ENCODE measurements around the gene GNB1.
"Not testable (repeated sequence)": the region's sequence is repeated elsewhere in the genome, so short reads cannot be mapped to it uniquely, and the experiment has no call there.

The GNB1 gene

GRCh38 chr1:1889847-1890505, 911 bp downstream of the GNB1 start:
- peak in 1 of 2 experiments; percentile 12 for DNase-seq

- DNase-seq, result no peak
Observed at GRCh38 chr1:1889090-1889750, 1.7 kb downstream of the GNB1 start.

- not testable (repeated sequence) for DNase-seq
Observed at GRCh38 chr1:1883890-1884289, 7.0 kb downstream of the GNB1 start.

GRCh38 chr1:1883092-1883873, 7.6 kb downstream of the GNB1 start:
- DNase-seq, result no peak

DNA sequence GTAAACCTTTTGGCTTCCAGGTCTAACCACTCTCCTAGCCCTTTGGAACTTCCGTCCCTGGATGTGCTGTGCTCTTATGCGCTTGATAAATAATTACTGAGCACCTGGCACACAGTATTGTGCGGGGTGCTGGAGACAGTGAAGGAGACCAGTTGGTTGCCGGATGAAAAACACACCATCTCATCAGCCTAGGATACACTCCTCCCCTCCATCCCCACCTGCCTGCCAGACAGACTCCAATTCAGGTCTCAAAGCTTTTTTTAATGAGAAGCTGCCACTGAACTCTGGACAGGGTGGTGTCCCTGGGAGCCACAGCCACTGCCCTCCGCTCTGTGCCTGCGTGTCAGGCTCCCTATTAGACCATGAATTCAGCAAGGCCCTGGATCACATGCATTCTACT, 9.2 kb downstream of the GNB1 start:
- DNase-seq, result no peak

- no peak for DNase-seq
Observed at GRCh38 chr1:1880617-1881312, 10.1 kb downstream of the GNB1 start.

DNA sequence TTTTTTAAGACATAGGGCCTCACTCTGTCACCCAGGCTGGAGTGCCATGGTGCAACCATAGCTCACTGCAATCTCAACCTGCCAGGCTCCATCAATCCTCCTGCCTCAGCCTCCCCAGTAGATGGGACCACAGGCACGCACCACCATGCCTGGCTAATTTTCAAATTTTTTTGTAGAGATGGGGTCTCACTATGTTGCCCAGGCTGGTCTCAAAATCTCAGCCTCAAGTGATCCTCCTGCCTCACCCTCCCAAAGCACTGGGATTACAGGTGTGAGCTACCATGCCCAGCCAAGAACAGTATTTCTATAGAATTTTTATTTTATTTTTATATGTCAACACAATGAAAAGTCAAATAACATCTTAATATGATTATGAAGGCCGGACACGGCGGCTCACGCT, 10.9 kb downstream of the GNB1 start:
- DNase-seq, result no peak

DNA sequence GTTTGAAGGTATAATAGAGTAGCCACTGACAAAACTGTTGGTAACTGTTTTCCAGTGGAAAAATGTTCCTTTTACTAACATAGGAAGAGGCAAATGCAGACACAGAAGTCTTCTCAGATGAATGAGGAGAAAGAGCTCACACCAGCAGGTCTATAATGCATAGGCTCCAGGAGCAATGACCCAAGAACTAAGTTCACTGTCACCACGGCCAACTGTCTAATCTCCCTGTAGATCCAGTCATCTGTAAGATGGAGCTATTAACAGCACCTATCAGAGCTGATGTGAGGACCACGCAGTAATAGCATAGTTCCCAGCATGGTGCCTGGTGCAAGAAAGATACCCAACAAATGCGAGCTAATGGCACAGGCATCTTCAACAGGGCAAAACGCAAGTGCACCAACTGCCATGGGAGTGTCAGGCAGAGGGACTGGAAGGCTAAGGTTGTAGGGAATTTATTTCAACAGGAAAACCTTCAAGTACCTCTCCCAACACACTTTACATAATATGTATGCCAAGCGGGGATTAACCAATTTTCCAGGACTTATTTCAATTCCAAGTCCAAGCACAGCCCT, 12.9 kb downstream of the GNB1 start:
- DNase-seq, result no peak

DNA sequence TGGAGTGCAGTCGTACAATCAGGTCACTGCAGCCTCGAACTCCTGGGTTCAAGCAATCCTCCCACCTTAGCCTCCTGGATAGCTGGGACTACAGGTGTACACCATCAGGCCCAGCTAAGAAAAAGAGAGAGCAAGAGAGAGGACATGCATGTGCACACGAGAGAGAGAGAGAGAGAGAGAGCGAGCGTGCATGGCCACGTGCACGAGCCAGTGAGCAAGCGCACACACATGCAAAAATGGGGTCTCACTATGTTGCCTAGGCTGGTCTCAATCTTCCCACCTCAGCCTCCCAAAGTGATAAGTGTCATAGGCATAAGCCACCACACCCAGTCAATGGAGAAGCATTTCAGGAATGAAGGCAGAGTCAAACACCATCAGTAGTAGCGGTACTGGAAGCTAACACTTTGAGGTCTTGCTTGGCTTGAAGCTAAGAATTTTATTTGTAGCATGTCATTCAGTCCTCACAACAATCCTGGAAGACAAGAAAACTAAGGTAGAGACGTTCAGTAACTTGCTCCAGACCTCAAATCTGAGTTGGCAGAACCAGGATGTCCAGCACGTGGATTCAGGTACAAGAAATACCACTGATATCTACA, 14.5 kb downstream of the GNB1 start:
- no peak for DNase-seq

GRCh38 chr1:1875932-1876331, 15.0 kb downstream of the GNB1 start:
- DNase-seq, result no peak

DNA sequence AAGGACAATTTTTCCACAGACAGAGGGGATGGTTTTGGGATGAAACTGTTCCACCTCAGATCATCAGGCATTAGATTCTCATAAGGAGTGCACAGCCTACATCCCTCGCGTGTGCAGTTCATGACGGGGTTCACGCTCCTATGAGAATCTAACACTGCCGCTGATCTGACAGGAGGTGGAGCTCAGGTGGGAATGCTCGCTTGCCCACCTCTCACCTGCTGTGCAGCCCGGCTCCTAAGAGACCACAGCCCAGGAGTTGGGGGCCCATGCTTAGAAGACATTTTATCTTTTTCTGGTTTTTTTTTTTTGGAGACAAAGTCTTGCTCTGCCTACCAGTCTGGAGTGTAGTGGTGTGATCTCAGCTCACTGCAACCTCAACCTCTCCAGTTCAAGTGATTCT, 16.0 kb downstream of the GNB1 start:
- DNase-seq, result no peak

DNA sequence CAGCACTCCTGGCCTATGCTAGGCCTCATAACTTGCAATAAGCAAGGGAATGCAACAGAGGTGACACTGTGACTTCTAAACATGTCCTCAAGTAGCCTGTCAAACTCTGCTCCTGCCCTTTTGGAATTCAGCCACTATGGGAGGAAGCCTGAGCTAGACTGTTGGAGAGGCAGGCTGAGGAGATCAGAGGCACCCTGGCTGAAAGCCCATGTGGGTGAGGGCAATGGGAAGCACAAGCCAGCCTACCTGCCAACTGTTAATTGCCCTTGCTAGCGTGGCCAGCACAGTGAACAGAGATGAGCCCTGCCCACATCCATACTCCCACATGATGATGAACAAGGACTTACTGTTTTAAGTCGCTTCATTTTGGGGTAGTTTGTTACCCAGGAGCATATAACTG, 17.7 kb downstream of the GNB1 start:
- no peak for DNase-seq

DNA sequence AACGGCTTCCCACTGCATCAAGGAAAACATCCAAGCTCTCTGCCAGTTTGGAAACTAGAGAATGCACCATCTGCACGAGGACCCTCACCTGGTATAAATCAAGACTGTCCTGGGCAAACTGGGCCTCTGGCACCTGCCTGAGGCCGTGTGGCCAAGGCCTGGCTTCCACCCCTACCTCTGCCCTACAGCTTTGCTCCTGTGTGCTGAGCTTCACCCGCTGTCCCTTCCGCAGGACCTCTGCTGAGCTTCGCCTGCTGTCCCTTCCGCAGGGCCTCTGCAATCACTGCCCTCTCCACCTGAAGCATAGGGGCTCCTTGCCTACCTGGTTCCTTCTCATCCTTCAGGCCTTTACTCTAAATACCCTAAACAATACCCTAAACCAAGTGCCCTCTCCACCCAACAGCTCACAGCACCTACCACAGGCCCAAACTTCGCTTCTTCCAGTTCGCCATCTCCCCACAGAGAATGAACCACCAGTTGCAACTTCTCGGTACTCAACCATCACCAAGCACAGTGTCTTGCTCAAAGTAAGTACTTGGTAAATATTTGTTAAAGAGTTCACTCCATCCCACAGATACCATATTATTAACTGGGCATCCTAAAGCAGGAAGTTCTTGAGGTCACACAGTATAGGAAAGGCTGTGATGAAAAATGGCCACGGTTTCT, 18.4 kb downstream of the GNB1 start:
- no peak for DNase-seq

DNA sequence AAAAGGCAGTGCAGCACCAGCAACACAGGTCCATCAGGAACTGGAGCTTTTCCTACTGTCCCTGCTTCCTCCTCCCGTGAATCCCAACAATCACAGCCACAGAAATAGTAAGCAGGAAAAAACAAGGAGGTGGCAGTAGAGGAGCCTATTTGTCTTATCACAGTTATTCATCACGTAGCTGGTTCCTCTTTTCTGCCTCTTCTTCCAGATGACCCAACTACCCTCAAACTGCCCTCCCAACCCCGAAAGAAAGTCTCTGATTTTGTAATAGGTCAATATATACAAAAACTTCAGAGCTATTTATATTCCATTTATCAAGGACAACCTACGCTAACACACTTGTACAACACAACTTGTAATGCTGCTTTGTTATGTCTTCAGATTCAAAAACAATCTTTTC, 21.4 kb downstream of the GNB1 start:
- no peak for DNase-seq

DNA sequence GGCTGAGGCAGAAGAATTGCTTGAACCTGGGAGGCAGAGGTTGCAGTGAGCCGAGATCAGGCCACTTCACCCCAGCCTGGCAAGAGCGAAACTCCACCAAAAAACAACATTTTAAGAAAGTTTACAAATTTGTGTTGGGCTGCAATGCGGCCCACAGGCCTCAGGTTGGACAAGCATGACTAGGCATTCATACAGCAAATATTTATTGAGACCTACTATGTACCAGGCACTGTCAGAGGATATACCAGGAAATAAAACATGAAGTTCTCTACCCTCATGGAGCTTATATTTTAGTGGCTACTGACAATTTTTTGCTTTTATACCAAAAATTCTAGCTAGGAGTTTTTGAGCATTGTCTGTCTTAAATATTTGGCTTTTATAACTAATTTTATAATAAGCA, 23.7 kb downstream of the GNB1 start:
- DNase-seq, result no peak

- no peak for DNase-seq
Observed at GRCh38 chr1:1862905-1863547, 27.9 kb downstream of the GNB1 start.

DNA sequence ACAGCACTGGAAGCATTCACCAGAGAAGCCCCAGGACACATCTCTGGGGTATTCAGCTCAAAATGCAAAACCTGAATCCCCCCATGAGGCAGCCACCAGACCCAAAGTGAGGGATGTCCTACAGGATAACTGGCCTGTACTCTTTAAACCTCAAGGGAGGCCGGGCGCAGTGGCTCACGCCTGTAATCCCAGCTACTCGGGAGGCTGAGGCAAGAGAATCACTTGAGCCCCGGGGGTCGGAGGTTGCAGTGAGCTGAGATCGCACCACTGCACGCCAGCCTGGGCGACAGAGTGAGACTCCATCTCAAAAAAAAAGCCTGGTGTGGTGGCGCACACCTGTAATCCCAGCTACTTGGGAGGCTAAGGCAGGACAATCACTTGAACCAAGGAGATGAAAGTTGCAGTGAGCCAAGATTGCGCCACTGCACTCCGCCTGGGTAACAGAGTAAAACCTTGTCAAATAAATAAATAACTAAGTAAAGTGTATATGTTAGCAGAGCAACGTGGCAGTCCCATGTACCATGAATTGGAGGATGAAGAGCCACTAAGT, 29.1 kb downstream of the GNB1 start:
- DNase-seq, result not testable (repeated sequence)

DNA sequence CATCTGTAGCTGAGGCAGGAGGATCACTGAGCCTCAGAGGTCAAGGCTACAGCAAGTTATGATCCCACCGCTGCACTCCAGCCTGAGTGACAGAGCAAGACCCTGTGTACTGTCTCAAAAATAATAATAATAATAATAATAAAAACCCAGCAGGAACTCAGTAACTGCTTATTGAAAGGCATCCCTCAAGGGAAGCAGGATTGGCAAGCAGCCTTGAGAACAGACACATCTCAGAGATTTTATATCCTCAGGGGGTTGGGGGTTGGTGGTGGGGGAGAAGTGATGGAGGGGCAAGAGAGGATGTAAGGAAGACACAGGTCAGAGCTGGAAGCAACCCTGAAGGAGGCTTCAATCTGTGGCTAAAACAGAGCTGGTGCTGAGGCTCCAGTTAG, 29.6 kb downstream of the GNB1 start:
- no peak for DNase-seq

DNA sequence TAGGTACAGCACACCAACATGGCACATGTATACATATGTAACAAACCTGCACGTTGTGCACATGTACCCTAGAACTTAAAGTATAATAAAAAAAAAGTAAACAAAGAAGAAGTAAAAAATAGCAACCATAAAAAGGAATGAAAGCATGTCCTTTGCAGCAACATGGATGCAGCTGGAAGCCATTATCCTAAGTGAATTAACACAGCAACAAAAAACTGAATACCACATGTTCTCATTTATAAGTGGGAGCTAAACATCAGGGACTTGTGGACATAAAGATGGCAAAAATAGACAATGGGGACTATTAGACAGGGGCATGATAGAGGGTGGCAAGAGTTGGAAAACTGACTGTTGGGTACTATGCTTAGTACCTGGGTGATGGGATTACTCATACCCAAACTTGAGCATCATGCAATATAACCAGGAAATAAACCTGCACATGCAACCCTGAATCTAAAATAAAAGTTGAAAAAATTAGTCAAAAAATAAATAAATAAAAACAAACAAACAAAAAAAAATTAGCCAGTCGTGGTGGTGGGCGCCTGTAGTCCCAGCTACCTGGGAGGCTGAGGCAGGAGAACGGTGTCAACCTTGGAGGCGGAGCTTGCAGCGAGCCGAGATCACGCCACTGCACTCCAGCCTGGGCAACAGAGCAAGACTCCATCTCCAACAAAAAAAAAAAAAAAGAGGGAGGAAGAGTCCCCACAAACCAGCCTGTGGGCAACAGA, 30.8 kb downstream of the GNB1 start:
- DNase-seq, result not testable (repeated sequence)

DNA sequence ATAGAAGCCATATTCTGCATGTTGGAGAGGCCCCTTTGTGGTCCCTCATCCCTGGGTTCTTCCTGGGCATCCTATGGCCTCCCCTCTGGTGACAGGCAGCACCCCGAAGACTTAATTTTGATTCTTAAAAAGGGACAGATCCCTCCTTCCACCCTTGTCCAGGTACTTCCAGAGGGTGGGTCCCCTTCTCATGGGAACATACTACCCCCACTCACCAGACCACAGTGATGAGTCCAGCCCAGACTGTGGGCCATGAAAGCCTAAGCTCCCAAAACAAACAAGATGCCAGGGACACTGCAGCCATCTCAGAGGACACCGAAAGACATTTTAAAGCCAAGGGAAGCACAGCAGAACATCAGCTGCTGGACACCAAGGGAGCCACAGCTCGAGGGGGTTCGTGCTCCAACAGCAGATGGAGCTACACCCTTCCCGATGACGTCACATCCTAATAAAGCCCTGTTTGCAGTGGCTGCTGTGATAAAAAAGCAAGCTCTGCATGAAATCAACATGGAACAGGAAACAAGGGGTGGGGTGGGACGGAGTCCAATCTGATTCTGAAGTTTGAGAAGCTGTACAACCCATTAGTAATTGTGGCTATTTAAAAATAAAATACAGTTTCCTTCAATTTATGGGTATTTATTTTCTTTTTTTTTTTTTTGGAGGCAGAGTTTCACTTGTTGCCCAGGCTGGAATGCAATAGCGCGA, 32.4 kb downstream of the GNB1 start:
- DNase-seq, result peak; percentile 80 to 92

All from SHP77 (cell line).